Type B pancreatic cell (in vitro differentiated cells): ENCODE results near the gene PTPRK. TPM values are rescaled to one million over a fixed set of nuclear protein-coding genes. Genes with fewer than 3 reads are reported as not detected.

Experiments used
- DNase-seq: peaks from one replicate; pipeline ENCODE4 v3.0.0; 2021; ENCODE audit warnings: mixed read lengths; ENCODE audit not compliant: unreplicated experiment; ENCODE audit errors: extremely low spot score
- H3K27ac Mint-ChIP-seq: 2 replicates; pipeline ENCODE4 v1.8.0; 2021; ENCODE audit warnings: mild to moderate bottlenecking, mixed read lengths
- H3K27me3 Mint-ChIP-seq: 2 replicates; pipeline ENCODE4 v1.8.0; 2021; ENCODE audit warnings: mixed read lengths
- H3K36me3 Mint-ChIP-seq: 2 replicates; pipeline ENCODE4 v1.8.0; 2021; ENCODE audit warnings: mixed read lengths
- H3K4me1 Mint-ChIP-seq: one replicate; pipeline ENCODE4 v1.8.0; 2021; ENCODE audit warnings: mixed read lengths; ENCODE audit not compliant: unreplicated experiment
- H3K4me3 Mint-ChIP-seq: 2 replicates; pipeline ENCODE4 v1.8.0; 2021; ENCODE audit warnings: mild to moderate bottlenecking, mixed read lengths
- H3K9me3 Mint-ChIP-seq: 2 replicates; pipeline ENCODE4 v1.8.0; 2021; ENCODE audit warnings: mixed read lengths
- total RNA-seq: library from RNA; stranded (reverse); gene quantifications from 2 replicates; pipeline ENCODE4 v1.2.1, GENCODE V29; 2021; ENCODE audit warnings: low replicate concordance
- TF ChIP-seq, protein P1 (sequence below): fragments of 200-600 bp; sonication (generic); conservative IDR thresholded peaks from 2 replicates; pipeline ENCODE4 v1.5.0; 2021; ENCODE audit warnings: antibody characterized with exemption, mild to moderate bottlenecking

Gene PTPRK
- total RNA-seq, 1 donor from 2014 or later = 63.4 TPM

DNA sequence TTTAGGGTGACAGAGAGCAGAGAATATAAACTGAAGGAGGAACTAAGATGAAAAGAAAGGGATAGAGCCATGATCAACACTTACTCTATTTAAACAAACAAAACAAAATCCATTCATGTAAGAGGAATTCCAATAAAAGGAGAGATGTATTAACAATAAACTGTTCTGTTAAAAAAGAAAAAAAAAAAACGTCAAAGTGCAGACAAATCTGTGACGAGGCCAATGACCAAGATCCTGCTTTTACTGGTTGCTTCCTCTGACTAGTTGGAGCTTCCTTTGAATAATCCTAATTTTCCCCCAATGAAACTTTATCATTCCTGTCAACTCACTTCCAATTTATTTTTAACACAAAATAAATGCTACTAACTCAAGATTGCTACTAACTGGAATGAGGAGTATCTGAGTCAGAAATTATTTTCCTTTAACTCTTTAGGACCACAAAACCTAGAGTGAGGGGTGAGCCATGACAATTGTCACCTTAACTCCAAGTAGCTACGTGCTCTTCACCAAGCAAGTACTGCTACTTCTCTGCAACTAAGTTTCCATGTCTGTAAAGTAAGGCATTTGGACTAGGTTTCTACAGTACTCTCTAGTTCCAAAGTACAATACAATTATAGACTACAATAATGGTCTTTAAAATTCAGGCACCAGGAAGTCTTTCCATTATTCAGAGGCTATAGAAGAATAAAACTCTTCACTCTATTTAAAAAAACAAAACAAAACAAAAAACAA, 152.0 kb downstream of the PTPRK start:
- DNase-seq = no peak
- no peaks in the 10 kb centered on the region for H3K9me3 Mint-ChIP-seq
- TF ChIP-seq, protein P1, sequence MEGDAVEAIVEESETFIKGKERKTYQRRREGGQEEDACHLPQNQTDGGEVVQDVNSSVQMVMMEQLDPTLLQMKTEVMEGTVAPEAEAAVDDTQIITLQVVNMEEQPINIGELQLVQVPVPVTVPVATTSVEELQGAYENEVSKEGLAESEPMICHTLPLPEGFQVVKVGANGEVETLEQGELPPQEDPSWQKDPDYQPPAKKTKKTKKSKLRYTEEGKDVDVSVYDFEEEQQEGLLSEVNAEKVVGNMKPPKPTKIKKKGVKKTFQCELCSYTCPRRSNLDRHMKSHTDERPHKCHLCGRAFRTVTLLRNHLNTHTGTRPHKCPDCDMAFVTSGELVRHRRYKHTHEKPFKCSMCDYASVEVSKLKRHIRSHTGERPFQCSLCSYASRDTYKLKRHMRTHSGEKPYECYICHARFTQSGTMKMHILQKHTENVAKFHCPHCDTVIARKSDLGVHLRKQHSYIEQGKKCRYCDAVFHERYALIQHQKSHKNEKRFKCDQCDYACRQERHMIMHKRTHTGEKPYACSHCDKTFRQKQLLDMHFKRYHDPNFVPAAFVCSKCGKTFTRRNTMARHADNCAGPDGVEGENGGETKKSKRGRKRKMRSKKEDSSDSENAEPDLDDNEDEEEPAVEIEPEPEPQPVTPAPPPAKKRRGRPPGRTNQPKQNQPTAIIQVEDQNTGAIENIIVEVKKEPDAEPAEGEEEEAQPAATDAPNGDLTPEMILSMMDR = no peak
- peaks cover 3% of the 10 kb centered on the region for H3K36me3 Mint-ChIP-seq
- H3K27ac Mint-ChIP-seq = no peak overlapping the region
- peaks cover 16% of the 10 kb centered on the region for H3K4me1 Mint-ChIP-seq
- no peaks in the 10 kb centered on the region for H3K27me3 Mint-ChIP-seq
- no peak overlapping the region for H3K4me3 Mint-ChIP-seq

DNA sequence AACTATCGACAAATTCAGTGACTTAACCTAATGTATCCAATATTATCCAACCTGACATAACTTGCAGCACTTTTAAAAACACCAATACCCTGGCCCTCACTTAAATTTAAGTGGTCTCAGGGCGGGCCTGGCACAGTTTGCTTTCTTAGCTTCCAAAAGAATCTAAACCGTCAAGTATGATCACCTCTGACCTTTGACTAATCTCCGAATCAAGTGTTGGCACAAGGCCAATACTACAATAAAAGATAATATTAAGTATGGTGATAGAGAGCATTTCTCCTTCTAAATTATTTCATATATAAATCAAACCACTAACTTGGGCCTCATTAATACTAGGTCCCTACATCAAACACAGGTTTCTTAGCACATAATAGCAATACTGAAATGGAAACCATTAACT, 153.0 kb downstream of the PTPRK start:
- H3K9me3 Mint-ChIP-seq = no peaks in the 10 kb centered on the region
- H3K4me3 Mint-ChIP-seq = no peak overlapping the region
- H3K27ac Mint-ChIP-seq = no peak overlapping the region
- no peaks in the 10 kb centered on the region for H3K36me3 Mint-ChIP-seq
- no peak for DNase-seq
- H3K27me3 Mint-ChIP-seq = no peaks in the 10 kb centered on the region
- TF ChIP-seq, protein P1 = no peak
- peaks cover 16% of the 10 kb centered on the region for H3K4me1 Mint-ChIP-seq

DNA sequence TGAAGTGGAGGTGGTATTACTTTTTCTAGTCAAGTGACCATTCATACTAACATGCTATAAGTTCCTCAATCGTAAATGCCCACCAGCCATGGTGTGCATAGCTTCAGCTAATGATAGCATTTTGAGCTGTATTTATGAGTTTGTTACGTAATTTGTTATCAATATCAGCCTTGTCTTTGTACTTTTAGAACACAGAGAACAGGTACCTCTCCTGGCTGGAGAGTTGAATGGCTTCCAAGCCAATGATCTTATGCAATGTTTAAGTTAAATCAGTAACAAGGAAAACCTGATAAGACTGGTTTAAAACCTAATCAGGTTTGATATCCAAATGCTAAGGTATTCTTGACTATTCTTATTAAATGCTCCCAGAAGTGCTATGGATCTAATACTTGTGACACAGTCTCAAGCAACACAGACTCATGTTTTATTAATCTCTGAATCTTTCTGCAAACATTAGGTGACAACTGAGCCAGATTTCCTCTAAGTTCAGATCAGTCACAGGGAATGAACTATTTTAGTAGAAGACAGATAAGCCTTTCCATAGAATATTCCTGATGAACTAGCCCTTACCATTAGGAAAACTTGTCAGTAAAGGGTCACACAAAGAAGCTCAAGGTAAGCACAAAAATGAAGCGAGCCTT, 154.8 kb downstream of the PTPRK start:
- Mint-ChIP-seq H3K27ac (peak overlapping the region; percentile 27), H3K27me3 (no peaks in the 10 kb centered on the region), H3K4me1 (peaks cover 16% of the 10 kb centered on the region), H3K4me3 (no peak overlapping the region), H3K36me3 (no peaks in the 10 kb centered on the region), H3K9me3 (no peaks in the 10 kb centered on the region)
- DNase-seq = no peak
- TF ChIP-seq, protein P1 = no peak

DNA sequence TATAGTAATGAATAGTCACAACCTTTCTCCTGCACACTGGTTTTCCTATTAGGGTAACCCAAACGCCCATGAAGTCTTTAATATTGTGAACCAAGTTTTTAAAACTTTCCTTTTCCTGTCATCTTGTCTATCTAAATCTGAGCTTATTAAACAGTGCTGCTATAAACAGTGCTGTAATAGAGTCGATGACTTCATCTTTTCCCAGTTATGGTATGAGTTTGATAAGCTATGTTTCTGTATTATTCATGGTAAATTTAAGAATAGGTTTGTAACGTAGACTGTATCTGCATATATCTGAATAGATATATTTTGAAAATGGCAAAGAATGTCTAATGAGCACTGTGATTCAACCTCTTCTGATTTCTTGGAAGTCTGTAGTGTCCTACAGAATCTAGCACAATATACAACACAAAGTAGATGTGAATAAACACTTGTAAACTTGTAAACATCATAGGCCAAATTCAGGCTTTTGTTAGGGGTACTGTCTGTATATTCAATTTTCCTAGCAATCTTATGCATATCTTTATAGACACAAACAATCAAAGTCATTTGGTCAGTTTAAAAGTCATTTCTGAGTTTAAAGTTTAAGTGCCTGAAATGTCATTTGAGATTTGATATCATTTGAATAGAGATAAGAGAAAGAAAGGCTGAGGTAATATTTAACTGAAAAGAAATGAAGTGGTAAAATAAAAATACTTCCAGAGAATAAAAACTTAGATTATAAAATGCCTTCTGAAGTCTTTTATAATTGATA, 155.5 kb downstream of the PTPRK start:
- H3K27me3 Mint-ChIP-seq = no peaks in the 10 kb centered on the region
- no peak overlapping the region for H3K27ac Mint-ChIP-seq
- H3K36me3 Mint-ChIP-seq = no peaks in the 10 kb centered on the region
- DNase-seq = no peak
- no peaks in the 10 kb centered on the region for H3K9me3 Mint-ChIP-seq
- TF ChIP-seq, protein P1 = no peak
- no peak overlapping the region for H3K4me3 Mint-ChIP-seq
- peaks cover 16% of the 10 kb centered on the region for H3K4me1 Mint-ChIP-seq

DNA sequence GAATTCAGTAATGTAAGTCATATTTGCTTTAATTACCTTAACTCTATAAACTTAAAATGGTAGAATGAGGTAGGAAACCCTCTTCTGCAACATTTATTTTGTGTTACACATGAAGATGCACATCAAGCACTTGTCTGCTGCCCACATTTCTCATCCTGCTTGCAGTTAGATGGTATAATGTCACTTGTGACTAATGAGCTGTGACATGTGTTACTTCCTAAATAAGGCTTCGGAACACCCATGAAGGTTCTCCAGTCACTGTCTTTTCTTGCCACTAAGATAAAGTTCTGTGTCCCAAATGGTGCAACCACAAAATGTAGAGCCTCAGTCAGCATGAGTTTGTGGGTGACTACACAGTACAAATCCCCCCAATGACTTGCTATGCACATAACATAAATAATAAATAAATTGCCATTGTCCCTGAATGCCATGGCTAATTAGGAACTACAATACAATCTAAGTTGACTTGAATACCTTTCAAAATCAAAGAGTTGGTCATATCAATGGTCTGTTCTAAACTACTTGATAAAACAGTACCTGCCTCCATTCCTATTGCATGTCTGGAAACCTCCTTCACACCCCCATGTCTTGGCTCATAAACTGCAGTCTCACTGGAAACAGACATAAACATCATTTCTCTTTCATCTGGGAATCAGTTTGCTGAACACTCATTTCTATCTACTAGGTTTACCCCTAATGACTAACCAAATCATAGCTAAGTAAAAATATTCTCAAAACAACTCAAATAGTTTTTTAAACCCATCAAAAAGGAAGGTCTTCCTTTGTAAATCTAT, 157.2 kb downstream of the PTPRK start:
- no peak overlapping the region for H3K4me3 Mint-ChIP-seq
- no peak overlapping the region for H3K27ac Mint-ChIP-seq
- H3K4me1 Mint-ChIP-seq = peaks cover 16% of the 10 kb centered on the region
- no peak for DNase-seq
- H3K36me3 Mint-ChIP-seq = peaks cover 4% of the 10 kb centered on the region
- H3K27me3 Mint-ChIP-seq = no peaks in the 10 kb centered on the region
- TF ChIP-seq, protein P1 = no peak
- no peaks in the 10 kb centered on the region for H3K9me3 Mint-ChIP-seq
